HG03060 (cell line): Measurements from ENCODE around the gene SERAC1.

Experiments
- ATAC-seq: cut with Tn5 transposase; IDR thresholded peaks from one replicate; pipeline ENCODE4 v1.9.1; 2021; ENCODE audit warnings: low read depth, moderate number of reproducible peaks; ENCODE audit not compliant: unreplicated experiment

Gene SERAC1

GRCh38 chr6:158061709-158062461 is 106.2 kb downstream of the SERAC1 start:
- ATAC-seq, result no peak

GRCh38 chr6:158061361-158061708 is 106.7 kb downstream of the SERAC1 start:
- ATAC-seq, result no peak

GRCh38 chr6:158060455-158061360 is 107.4 kb downstream of the SERAC1 start:
- no peak for ATAC-seq
